ENCODE results near the gene KRTAP10-11.

Gene KRTAP10-11

GRCh38 chr21:44626673-44627143, 19.5 kb upstream of the KRTAP10-11 start, which contains the start of gene KRTAP10-9:
Gene KRTAP10-9, plus strand, starts transcription at chr21:44627093. Its CDS starts 79 bp downstream, at chr21:44627172.
- TF ChIP-seq GATA3 (IDR thresholded peaks at IDR 0.05; ENCODE audit: low read depth, low read length) (no peak), GATA2 (IDR thresholded peaks at IDR 0.05; ENCODE audit: low read depth, low read length) (no peak)

- TF ChIP-seq GATA3 (IDR thresholded peaks at IDR 0.05; ENCODE audit: low read depth, low read length) (no peak), GATA2 (IDR thresholded peaks at IDR 0.05; ENCODE audit: low read depth, low read length) (no peak)
These were observed 17.4 kb upstream of the KRTAP10-11 start for GRCh38 chr21:44628707-44629391.

GRCh38 chr21:44630440-44630839, 15.8 kb upstream of the KRTAP10-11 start:
- TF ChIP-seq GATA2 (IDR thresholded peaks at IDR 0.05; ENCODE audit: low read depth, low read length) (no peak), GATA3 (IDR thresholded peaks at IDR 0.05; ENCODE audit: low read depth, low read length) (no peak)

- TF ChIP-seq GATA2 (IDR thresholded peaks at IDR 0.05; ENCODE audit: low read depth, low read length) (no peak), GATA3 (IDR thresholded peaks at IDR 0.05; ENCODE audit: low read depth, low read length) (no peak)
These were observed 14.1 kb upstream of the KRTAP10-11 start for GRCh38 chr21:44632067-44632466.

GRCh38 chr21:44636209-44637017, 9.8 kb upstream of the KRTAP10-11 start:
- TF ChIP-seq GATA2 (IDR thresholded peaks at IDR 0.05; ENCODE audit: low read depth, low read length) (no peak), GATA3 (IDR thresholded peaks at IDR 0.05; ENCODE audit: low read depth, low read length) (no peak)

- no peak for TF ChIP-seq GATA3 (IDR thresholded peaks at IDR 0.05; ENCODE audit: low read depth, low read length)
- no peak for TF ChIP-seq GATA2 (IDR thresholded peaks at IDR 0.05; ENCODE audit: low read depth, low read length)
These were observed 9.0 kb upstream of the KRTAP10-11 start, which contains the start of gene KRTAP10-10 for GRCh38 chr21:44637018-44637850. Gene KRTAP10-10, plus strand, starts transcription at chr21:44637356. Its CDS starts 62 bp downstream, at chr21:44637418.

GRCh38 chr21:44639331-44639655, 6.9 kb upstream of the KRTAP10-11 start:
- TF ChIP-seq GATA3 (IDR thresholded peaks at IDR 0.05; ENCODE audit: low read depth, low read length): no peak
- TF ChIP-seq GATA2 (IDR thresholded peaks at IDR 0.05; ENCODE audit: low read depth, low read length): no peak

GRCh38 chr21:44640761-44641160, 5.5 kb upstream of the KRTAP10-11 start:
- no peak for TF ChIP-seq GATA3 (IDR thresholded peaks at IDR 0.05; ENCODE audit: low read depth, low read length)
- no peak for TF ChIP-seq GATA2 (IDR thresholded peaks at IDR 0.05; ENCODE audit: low read depth, low read length)

GRCh38 chr21:44643741-44644310, 2.4 kb upstream of the KRTAP10-11 start:
- no peak for TF ChIP-seq GATA3 (IDR thresholded peaks at IDR 0.05; ENCODE audit: low read depth, low read length)
- no peak for TF ChIP-seq GATA2 (IDR thresholded peaks at IDR 0.05; ENCODE audit: low read depth, low read length)

- no peak for TF ChIP-seq GATA2 (IDR thresholded peaks at IDR 0.05; ENCODE audit: low read depth, low read length)
- TF ChIP-seq GATA3 (IDR thresholded peaks at IDR 0.05; ENCODE audit: low read depth, low read length): no peak
These were observed 1.3 kb upstream of the KRTAP10-11 start for GRCh38 chr21:44644878-44645277.

GRCh38 chr21:44647222-44647552, 973 bp downstream of the KRTAP10-11 start:
- TF ChIP-seq GATA2 (IDR thresholded peaks at IDR 0.05; ENCODE audit: low read depth, low read length) (no peak), GATA3 (IDR thresholded peaks at IDR 0.05; ENCODE audit: low read depth, low read length) (no peak)

- no peak for TF ChIP-seq GATA2 (IDR thresholded peaks at IDR 0.05; ENCODE audit: low read depth, low read length)
- TF ChIP-seq GATA3 (IDR thresholded peaks at IDR 0.05; ENCODE audit: low read depth, low read length): no peak
These were observed 2.5 kb downstream of the KRTAP10-11 start for GRCh38 chr21:44648557-44649311.

- no peak for TF ChIP-seq GATA3 (IDR thresholded peaks at IDR 0.05; ENCODE audit: low read depth, low read length)
These were observed 3.4 kb downstream of the KRTAP10-11 start for GRCh38 chr21:44649521-44650100.

Data from SH-SY5Y (cell line).